ENCODE measurements around the gene GNB1L.
"Not testable (repeated sequence)": the region's sequence is repeated elsewhere in the genome, so short reads cannot be mapped to it uniquely, and the experiment has no call there.

Gene GNB1L

GRCh38 chr22:19836512-19836911 lies 18.2 kb downstream of the GNB1L start:
- Histone ChIP-seq H3K27me3 (ENCODE audit: insufficient read depth, poor library complexity, severe bottlenecking) (no peaks in the 10 kb centered on the region), H3K27ac (replicated peaks) (no peak overlapping the region), H3K4me3 (replicated peaks; ENCODE audit: insufficient read depth, low read length) (no peak overlapping the region)
- DNase-seq (ENCODE audit: low read depth in 1 of 2, low spot score in 1 of 2): no peak
- TF ChIP-seq GABPA (IDR thresholded peaks at IDR 0.05; ENCODE audit: low read depth): no peak
- TF ChIP-seq, protein P1, sequence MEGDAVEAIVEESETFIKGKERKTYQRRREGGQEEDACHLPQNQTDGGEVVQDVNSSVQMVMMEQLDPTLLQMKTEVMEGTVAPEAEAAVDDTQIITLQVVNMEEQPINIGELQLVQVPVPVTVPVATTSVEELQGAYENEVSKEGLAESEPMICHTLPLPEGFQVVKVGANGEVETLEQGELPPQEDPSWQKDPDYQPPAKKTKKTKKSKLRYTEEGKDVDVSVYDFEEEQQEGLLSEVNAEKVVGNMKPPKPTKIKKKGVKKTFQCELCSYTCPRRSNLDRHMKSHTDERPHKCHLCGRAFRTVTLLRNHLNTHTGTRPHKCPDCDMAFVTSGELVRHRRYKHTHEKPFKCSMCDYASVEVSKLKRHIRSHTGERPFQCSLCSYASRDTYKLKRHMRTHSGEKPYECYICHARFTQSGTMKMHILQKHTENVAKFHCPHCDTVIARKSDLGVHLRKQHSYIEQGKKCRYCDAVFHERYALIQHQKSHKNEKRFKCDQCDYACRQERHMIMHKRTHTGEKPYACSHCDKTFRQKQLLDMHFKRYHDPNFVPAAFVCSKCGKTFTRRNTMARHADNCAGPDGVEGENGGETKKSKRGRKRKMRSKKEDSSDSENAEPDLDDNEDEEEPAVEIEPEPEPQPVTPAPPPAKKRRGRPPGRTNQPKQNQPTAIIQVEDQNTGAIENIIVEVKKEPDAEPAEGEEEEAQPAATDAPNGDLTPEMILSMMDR (IDR thresholded peaks at IDR 0.05; ENCODE audit: insufficient read depth, low read length): no peak
- no peak for TF ChIP-seq POLR2AphosphoS5 (IDR thresholded peaks at IDR 0.05; ENCODE audit: low read depth)
- TF ChIP-seq, protein P2, sequence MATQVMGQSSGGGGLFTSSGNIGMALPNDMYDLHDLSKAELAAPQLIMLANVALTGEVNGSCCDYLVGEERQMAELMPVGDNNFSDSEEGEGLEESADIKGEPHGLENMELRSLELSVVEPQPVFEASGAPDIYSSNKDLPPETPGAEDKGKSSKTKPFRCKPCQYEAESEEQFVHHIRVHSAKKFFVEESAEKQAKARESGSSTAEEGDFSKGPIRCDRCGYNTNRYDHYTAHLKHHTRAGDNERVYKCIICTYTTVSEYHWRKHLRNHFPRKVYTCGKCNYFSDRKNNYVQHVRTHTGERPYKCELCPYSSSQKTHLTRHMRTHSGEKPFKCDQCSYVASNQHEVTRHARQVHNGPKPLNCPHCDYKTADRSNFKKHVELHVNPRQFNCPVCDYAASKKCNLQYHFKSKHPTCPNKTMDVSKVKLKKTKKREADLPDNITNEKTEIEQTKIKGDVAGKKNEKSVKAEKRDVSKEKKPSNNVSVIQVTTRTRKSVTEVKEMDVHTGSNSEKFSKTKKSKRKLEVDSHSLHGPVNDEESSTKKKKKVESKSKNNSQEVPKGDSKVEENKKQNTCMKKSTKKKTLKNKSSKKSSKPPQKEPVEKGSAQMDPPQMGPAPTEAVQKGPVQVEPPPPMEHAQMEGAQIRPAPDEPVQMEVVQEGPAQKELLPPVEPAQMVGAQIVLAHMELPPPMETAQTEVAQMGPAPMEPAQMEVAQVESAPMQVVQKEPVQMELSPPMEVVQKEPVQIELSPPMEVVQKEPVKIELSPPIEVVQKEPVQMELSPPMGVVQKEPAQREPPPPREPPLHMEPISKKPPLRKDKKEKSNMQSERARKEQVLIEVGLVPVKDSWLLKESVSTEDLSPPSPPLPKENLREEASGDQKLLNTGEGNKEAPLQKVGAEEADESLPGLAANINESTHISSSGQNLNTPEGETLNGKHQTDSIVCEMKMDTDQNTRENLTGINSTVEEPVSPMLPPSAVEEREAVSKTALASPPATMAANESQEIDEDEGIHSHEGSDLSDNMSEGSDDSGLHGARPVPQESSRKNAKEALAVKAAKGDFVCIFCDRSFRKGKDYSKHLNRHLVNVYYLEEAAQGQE (IDR thresholded peaks at IDR 0.05; ENCODE audit: insufficient replicate concordance, low read depth): no peak
- no peak for TF ChIP-seq SPI1 (IDR thresholded peaks at IDR 0.05; ENCODE audit: borderline replicate concordance, low read depth)

DNA sequence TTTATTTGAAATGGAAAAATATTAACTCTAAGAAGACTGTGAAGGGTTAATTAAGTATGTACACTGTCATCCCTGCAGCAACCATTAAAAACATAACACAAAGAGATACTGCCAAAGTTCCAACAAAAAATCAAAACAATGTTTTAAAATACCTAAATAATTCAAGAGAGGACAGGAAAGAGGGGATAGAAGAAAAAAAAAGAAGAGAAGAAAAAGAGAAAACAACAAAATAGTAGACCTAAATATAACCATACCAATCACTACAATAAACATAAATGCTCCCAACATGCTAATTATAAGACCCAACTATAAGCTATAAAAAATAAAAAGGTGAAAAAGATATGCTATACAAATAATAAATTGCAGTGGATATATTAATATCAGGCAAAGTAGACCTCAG lies 20.1 kb downstream of the GNB1L start:
- Histone ChIP-seq H3K27me3 (ENCODE audit: insufficient read depth, poor library complexity, severe bottlenecking) (no peaks in the 10 kb centered on the region), H3K4me3 (replicated peaks; ENCODE audit: insufficient read depth, low read length) (no peak overlapping the region), H3K27ac (replicated peaks) (no peak overlapping the region)
- DNase-seq (ENCODE audit: low read depth in 1 of 2, low spot score in 1 of 2): no peak
- TF ChIP-seq SPI1 (IDR thresholded peaks at IDR 0.05; ENCODE audit: borderline replicate concordance, low read depth) (no peak), GABPA (IDR thresholded peaks at IDR 0.05; ENCODE audit: low read depth) (no peak), POLR2AphosphoS5 (IDR thresholded peaks at IDR 0.05; ENCODE audit: low read depth) (no peak)
- TF ChIP-seq, protein P2 (IDR thresholded peaks at IDR 0.05; ENCODE audit: insufficient replicate concordance, low read depth): no peak
- TF ChIP-seq, protein P1 (IDR thresholded peaks at IDR 0.05; ENCODE audit: insufficient read depth, low read length): no peak

DNA sequence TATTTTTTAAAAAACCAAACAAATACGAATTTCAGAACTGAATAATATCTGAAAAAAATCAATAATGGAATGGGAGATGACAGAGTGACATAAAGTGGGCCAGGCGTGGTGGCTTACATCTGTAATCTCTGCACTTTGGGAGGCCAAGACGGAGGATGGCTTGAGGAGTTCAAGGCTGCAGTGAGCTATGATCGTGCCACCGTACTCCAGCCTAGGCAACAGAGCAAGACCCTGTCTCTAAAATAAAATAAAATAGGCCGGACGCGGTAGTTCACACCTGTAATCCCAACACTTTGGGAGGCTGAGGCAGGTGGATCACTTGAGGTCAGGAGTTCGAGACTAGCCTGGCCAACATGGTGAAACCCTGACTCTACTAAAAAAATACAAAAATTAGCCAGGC lies 21.3 kb downstream of the GNB1L start:
- DNase-seq (ENCODE audit: low read depth in 1 of 2, low spot score in 1 of 2); H3K27me3 ChIP-seq (ENCODE audit: insufficient read depth, poor library complexity, severe bottlenecking); H3K27ac ChIP-seq (replicated peaks); H3K4me3 ChIP-seq (replicated peaks; ENCODE audit: insufficient read depth, low read length): not testable (repeated sequence)

GRCh38 chr22:19832476-19833108 lies 22.1 kb downstream of the GNB1L start:
- TF ChIP-seq, protein P2 (IDR thresholded peaks at IDR 0.05; ENCODE audit: insufficient replicate concordance, low read depth): no peak
- no peak; the same call in 1 of the 2 replicates for TF ChIP-seq SPI1 (IDR thresholded peaks at IDR 0.05; ENCODE audit: borderline replicate concordance, low read depth)
- no peak for TF ChIP-seq POLR2AphosphoS5 (IDR thresholded peaks at IDR 0.05; ENCODE audit: low read depth)
- no peak for TF ChIP-seq GABPA (IDR thresholded peaks at IDR 0.05; ENCODE audit: low read depth)
- TF ChIP-seq, protein P1 (IDR thresholded peaks at IDR 0.05; ENCODE audit: insufficient read depth, low read length): no peak
- Histone ChIP-seq H3K27ac (replicated peaks) (no peak overlapping the region), H3K4me3 (replicated peaks; ENCODE audit: insufficient read depth, low read length) (no peak overlapping the region), H3K27me3 (ENCODE audit: insufficient read depth, poor library complexity, severe bottlenecking) (no peaks in the 10 kb centered on the region)
- DNase-seq (ENCODE audit: low read depth in 1 of 2, low spot score in 1 of 2): peak in 1 of 2 experiments; percentile 25

GRCh38 chr22:19831979-19832378 lies 22.7 kb downstream of the GNB1L start:
- DNase-seq (ENCODE audit: low read depth in 1 of 2, low spot score in 1 of 2); H3K4me3 ChIP-seq (replicated peaks; ENCODE audit: insufficient read depth, low read length); H3K27ac ChIP-seq (replicated peaks); H3K27me3 ChIP-seq (ENCODE audit: insufficient read depth, poor library complexity, severe bottlenecking): not testable (repeated sequence)
